IgD-negative memory B cell (primary cell): ENCODE data around the gene SLC6A3. TPM values are rescaled to one million over a fixed set of nuclear protein-coding genes. Genes with fewer than 3 reads are reported as not detected.
A peak's percentile ranks its signal among the peaks of the same experiment; 100 is the strongest.
"Not testable (repeated sequence)": the region's sequence is repeated elsewhere in the genome, so short reads cannot be mapped to it uniquely, and the experiment has no call there.

Experiments used
- H3K27ac Mint-ChIP-seq, 3 donors: one replicate each; pipeline ENCODE4 v1.8.0; 2020 to 2022; ENCODE audit warnings: mild to moderate bottlenecking in 3 of 3, mixed read lengths in 3 of 3, moderate library complexity in 1 of 3
- H3K27me3 Mint-ChIP-seq: one replicate; pipeline ENCODE4 v1.8.0; 2021; ENCODE audit warnings: mixed read lengths
- H3K36me3 Mint-ChIP-seq: one replicate; pipeline ENCODE4 v1.8.0; 2020; ENCODE audit warnings: mild to moderate bottlenecking, mixed read lengths
- H3K4me1 Mint-ChIP-seq, 3 donors: one replicate each; pipeline ENCODE4 v1.8.0; 2020 to 2022; ENCODE audit warnings: mixed read lengths in 3 of 3, mild to moderate bottlenecking in 1 of 3
- H3K4me3 Mint-ChIP-seq, 4 donors: one replicate each; pipeline ENCODE4 v1.8.0; 2020 to 2022; ENCODE audit warnings: mild to moderate bottlenecking in 4 of 4, mixed read lengths in 4 of 4, moderate library complexity in 3 of 4
- H3K9me3 Mint-ChIP-seq, 3 donors: one replicate each; pipeline ENCODE4 v1.8.0; 2020 to 2021; ENCODE audit warnings: mixed read lengths in 3 of 3, mild to moderate bottlenecking in 1 of 3
- polyA plus RNA-seq: library from polyadenylated mRNA; unstranded; fragments of 300-500 nt; fragmentation: Illumina TruSeq; gene quantifications from one replicate; pipeline ENCODE4 v1.2.3, GENCODE V29; 2021

The SLC6A3 gene
- polyA plus RNA-seq, 1 donor from 2014 or later = not detected

DNA sequence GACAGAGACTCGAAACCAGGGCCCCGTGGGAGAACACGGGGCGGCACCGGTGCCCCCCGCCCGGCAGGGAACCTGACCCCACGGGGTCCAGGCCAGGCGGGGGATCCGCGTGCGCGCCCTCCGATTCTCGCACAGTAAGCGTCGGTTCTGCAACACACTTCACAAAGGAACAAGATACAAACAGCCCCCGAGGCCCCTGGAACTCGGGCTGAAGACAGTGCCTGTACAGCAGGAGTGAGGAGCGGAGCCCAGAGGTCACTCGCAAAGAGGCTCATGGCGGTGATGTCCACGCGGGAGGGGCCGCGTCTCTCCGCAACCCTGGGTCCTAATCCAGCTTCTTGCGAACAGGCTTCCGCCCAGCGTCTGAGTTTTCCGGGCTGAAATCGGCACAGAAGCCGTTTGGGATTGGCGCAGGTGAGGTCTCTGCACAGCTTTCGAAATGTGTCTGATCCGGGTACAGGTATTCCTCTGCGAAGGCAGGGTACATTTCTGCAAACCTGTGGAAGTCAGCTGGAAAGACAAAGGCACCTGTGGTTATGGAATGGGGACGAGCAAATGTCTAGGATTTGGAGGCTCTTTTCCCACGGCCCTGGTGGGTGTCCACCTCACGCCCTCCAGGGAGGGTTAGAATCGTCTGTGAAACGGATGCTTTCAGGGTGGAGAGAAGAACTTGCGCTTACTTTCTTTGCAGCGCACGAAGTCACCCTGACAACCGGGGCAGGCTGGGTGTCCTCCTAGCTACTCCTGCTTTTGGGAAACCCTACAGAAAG, 18.3 kb upstream of the SLC6A3 start:
- Mint-ChIP-seq H3K9me3 (peaks cover 0 to 2% (median 0%) of the 10 kb centered on the region in 3 donors), H3K27ac (no peak overlapping the region), H3K36me3 (peaks cover 11% of the 10 kb centered on the region), H3K4me3 (no peak overlapping the region), H3K27me3 (no peaks in the 10 kb centered on the region), H3K4me1 (no peaks in the 10 kb centered on the region)

DNA sequence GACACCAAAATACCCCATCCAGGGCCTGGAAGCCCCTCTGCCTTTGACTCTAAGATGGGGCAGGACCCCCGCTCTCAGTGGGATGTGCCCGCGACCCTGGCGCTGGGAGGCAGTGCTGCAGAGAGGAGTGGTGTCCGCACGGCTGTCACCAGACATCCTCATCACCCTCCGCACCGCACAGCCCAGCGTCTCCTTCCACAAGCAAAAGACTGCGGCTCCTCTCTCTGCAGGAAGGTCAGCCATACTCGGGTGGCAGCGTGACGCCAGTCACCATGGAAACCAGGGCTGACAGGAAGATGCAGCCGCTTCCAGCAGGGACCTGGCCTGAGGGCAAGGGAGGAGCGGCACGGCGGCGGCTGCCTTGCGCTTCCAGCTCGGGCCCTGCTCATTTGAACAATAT, 17.1 kb upstream of the SLC6A3 start:
- Mint-ChIP-seq H3K36me3 (peaks cover 10% of the 10 kb centered on the region), H3K27me3 (no peaks in the 10 kb centered on the region), H3K4me1 (no peaks in the 10 kb centered on the region)

DNA sequence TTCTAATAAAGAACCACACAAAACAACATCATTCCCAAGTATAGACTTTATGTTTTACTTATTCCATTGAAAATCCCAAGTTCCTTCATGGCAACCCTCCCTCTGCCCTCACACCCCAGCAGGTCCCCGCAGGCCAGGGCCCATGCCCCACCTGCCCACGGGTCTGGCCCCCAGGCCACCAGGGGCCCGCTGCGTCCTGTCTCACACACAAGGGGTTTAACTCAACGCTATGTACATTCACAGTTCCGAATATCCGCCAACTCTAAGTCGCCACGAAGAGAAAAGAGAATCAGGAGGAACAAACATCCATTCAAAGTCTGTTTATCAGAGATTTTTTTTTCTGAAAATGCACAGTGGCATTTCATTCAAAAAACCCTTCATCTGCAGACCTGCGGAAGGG, 16.2 kb upstream of the SLC6A3 start:
- peaks cover 10% of the 10 kb centered on the region for H3K36me3 Mint-ChIP-seq
- no peak overlapping the region for H3K27ac Mint-ChIP-seq
- no peak overlapping the region for H3K4me3 Mint-ChIP-seq
- no peaks in the 10 kb centered on the region for H3K27me3 Mint-ChIP-seq
- no peaks in the 10 kb centered on the region for H3K4me1 Mint-ChIP-seq
- H3K9me3 Mint-ChIP-seq = peaks cover 0 to 5% (median 4%) of the 10 kb centered on the region in 3 donors

More for the DNA sequence above, 17.1 kb upstream of the SLC6A3 start:
- Mint-ChIP-seq H3K4me3 (no peak overlapping the region), H3K27ac (peak overlapping the region in 2 of 3 donors; percentile 48 to 67), H3K9me3 (peaks cover 0 to 2% (median 0%) of the 10 kb centered on the region in 3 donors)

DNA sequence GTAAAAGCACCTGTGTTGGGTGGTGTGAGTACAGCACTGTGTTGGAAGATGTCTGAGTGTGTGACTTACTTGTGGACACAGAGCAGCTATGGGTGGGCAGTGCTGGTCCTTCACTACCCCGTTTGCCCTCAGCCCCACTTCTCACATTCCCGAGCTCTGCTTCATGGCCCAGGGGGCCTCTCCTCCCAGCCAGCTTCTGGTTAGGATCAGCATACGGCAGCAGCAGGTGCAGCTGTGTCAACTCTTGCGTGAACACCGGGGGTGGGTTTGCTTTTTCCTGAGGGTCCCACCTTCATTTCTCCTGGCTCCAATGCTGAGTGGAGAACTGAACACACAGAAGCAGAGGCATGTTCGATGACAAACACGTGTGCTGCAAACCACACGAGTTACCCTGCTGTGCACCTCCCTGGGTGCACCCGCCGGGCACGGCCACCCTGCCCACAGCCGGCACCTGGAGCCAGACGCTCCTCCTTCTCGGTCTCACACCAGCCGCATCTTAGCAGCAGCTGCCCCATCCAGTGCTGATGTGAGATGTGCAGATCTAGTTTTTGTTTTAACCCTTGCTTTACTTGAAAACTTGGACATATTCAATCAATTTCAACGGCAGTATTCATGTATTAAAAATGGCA, 14.9 kb upstream of the SLC6A3 start:
- Mint-ChIP-seq H3K4me3 (no peak overlapping the region), H3K36me3 (peaks cover 10% of the 10 kb centered on the region), H3K27ac (peak overlapping the region in 1 of 3 donors; percentile 21), H3K9me3 (peaks cover 0 to 4% (median 3%) of the 10 kb centered on the region in 3 donors), H3K4me1 (no peaks in the 10 kb centered on the region), H3K27me3 (no peaks in the 10 kb centered on the region)

DNA sequence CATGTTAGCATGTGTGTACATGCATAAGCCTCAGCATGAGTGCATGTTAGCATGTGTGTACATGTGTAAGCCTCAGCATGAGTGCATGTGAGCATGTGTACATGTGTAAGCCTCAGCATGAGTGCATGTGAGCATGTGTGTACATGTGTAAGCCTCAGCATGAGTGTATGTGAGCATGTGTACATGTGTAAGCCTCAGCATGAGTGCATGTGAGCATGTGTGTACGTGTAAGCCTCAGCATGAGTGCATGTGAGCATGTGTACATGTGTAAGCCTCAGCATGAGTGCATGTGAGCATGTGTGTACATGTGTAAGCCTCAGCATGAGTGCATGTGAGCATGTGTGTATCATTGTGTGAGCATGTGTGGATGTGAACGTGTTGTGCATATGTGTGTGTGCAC, 14.2 kb upstream of the SLC6A3 start:
- H3K27ac Mint-ChIP-seq = peak overlapping the region in 1 of 3 donors; percentile 21
- not testable (repeated sequence) for H3K4me1 Mint-ChIP-seq, H3K36me3 Mint-ChIP-seq, H3K27me3 Mint-ChIP-seq, H3K9me3 Mint-ChIP-seq, H3K4me3 Mint-ChIP-seq

DNA sequence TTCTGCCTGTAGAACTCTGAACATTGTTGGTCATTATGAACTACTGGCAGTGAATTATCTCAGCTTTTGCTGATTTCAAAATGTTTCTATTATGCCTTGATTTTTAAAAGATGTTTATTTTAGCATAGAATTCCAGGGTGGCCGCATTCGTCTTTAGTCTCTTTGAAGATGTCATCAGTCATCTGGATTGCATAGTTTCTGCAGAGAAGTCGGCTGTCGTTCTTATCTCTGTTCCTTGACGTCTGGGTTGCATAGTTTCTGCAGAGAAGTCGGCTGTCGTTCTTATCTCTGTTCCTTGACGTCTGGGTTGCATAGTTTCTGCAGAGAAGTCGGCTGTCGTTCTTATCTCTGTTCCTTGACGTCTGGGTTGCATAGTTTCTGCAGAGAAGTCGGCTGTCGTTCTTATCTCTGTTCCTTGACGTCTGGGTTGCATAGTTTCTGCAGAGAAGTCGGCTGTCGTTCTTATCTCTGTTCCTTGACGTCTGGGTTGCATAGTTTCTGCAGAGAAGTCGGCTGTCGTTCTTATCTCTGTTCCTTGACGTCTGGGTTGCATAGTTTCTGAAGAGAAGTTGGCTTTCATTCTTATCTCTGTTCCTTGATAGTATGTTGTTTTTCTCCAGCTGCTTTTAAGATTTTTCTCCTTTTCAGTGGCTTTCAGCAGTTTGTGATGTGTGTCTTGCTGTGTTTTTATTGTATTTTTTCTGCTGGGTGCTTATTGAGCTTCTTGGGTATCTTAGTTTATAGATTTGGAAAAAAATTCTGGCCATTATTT, 11.1 kb upstream of the SLC6A3 start:
- H3K4me3 Mint-ChIP-seq, H3K4me1 Mint-ChIP-seq, H3K27ac Mint-ChIP-seq, H3K36me3 Mint-ChIP-seq, H3K27me3 Mint-ChIP-seq: not testable (repeated sequence)
- H3K9me3 Mint-ChIP-seq = peaks cover 3 to 24% (median 9%) of the 10 kb centered on the region in 3 donors

DNA sequence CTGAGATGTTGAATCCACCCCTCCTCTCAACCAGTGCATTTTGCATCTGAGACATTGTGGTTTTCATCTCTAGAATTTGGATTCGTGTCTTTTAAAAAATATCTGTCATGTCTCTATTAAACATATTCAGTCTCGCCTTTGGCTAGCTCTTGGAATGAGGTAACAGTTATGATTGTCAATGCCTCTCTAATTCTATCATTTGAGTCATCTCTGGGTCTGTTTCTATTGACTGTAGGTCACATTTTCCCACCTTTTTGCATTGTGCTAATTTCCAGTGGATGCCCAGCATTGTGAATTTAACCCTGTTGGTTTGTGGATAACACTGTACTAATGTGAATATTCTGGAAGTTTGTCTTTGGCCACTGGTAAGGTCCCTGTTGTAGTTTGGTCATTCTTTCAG, 8.4 kb upstream of the SLC6A3 start:
- peaks cover 2% of the 10 kb centered on the region for H3K36me3 Mint-ChIP-seq
- H3K27ac Mint-ChIP-seq = no peak overlapping the region
- H3K27me3 Mint-ChIP-seq = no peaks in the 10 kb centered on the region
- H3K4me1 Mint-ChIP-seq = no peaks in the 10 kb centered on the region
- no peak overlapping the region for H3K4me3 Mint-ChIP-seq
- peaks cover 3 to 24% (median 9%) of the 10 kb centered on the region in 3 donors for H3K9me3 Mint-ChIP-seq

DNA sequence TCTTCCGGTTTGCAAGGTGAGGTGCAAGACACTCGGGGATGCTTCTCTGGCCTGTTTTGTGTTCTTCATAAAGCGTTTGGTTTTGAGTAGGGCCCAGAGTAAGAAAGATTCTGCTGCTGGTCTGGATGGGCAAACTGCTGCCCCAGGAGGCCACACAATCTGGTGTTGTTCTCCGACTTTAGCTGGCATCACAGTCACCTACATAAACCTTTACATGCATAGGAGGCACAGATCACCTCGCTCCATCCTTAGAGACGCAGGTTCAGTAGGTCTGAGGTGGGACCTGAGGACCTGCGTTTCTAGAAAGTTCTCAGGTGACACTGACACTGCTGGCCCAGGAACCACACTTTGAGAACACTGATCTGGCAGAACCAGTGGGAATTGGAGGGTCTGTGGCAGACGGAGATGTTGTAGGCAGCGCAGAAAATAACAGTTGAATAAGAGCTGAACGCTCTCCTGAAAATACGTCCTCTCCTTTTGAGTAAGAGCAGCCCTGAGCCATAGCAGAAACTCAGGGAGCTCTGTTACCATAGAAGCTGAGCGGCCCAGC, 3.9 kb upstream of the SLC6A3 start:
- Mint-ChIP-seq H3K9me3 (peaks cover 0 to 20% (median 5%) of the 10 kb centered on the region in 3 donors), H3K36me3 (no peaks in the 10 kb centered on the region), H3K4me1 (no peaks in the 10 kb centered on the region), H3K27ac (no peak overlapping the region), H3K27me3 (peaks cover 19% of the 10 kb centered on the region), H3K4me3 (no peak overlapping the region)

DNA sequence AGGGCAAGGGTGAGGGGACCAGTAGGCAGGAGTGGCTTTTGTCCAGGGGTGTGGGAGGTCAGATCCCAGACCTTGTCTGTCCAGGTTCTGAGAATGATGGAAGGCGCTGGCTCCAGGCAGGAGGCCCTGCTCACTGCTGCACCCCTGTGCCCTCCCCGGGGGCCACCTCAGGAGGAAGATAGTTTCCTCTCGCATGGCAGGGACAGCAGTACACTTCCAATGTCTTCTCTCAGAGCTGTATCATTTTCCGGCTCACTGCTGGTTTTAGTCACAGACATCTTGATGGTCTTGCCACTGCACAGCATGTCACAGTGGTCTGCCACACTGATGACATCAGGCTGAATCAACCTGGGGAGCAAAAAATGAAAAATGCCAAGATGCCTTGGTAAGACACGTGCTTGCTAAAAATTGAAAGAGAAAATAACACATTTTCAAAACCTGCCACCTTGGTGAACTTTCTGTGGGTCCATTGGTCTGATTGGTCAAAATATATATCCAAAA, 3.3 kb upstream of the SLC6A3 start:
- peaks cover 0 to 4% (median 1%) of the 10 kb centered on the region in 3 donors for H3K4me1 Mint-ChIP-seq
- H3K4me3 Mint-ChIP-seq = no peak overlapping the region
- H3K9me3 Mint-ChIP-seq = peaks cover 0 to 14% (median 1%) of the 10 kb centered on the region in 3 donors
- H3K36me3 Mint-ChIP-seq = no peaks in the 10 kb centered on the region
- peaks cover 25% of the 10 kb centered on the region for H3K27me3 Mint-ChIP-seq
- H3K27ac Mint-ChIP-seq = no peak overlapping the region

DNA sequence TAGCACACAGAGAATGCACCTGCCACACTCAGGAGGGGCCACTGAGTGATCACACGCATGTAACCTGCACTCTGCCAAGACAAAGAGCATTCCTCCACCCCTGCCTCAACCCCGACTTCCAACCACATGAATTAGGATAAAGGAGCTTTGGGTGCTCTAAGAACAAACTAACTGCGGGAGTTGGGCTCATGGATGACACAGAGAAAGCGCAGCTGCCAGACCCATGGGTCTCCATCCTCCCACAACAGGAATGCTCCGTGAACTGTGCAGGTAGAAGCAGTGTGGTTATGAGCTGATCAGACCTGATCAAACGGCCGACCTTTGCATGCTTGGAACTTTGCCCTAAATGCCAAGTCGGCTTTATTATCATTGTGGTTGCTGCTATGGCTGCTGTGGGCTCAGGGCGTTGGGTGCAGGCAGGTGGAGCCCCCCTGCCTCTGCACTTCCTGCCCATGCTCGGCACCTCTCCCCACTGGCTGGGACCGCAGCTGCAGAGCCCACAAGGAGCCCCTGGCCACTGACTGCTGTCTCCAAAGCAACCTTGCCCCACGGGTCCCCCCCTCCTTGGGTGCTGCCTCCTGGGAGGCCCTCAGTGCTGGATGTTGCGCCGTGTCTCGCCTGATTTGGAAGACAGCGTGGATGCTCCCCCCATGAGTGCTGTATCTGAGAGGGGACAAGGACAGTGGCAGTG, 2.6 kb upstream of the SLC6A3 start:
- H3K36me3 Mint-ChIP-seq = no peaks in the 10 kb centered on the region
- no peak overlapping the region for H3K27ac Mint-ChIP-seq
- H3K27me3 Mint-ChIP-seq = peaks cover 31% of the 10 kb centered on the region
- peak overlapping the region in 1 of 4 donors; percentile 56 for H3K4me3 Mint-ChIP-seq
- H3K4me1 Mint-ChIP-seq = peaks cover 1 to 4% (median 2%) of the 10 kb centered on the region in 3 donors
- H3K9me3 Mint-ChIP-seq = peaks cover 0 to 6% (median 1%) of the 10 kb centered on the region in 3 donors

DNA sequence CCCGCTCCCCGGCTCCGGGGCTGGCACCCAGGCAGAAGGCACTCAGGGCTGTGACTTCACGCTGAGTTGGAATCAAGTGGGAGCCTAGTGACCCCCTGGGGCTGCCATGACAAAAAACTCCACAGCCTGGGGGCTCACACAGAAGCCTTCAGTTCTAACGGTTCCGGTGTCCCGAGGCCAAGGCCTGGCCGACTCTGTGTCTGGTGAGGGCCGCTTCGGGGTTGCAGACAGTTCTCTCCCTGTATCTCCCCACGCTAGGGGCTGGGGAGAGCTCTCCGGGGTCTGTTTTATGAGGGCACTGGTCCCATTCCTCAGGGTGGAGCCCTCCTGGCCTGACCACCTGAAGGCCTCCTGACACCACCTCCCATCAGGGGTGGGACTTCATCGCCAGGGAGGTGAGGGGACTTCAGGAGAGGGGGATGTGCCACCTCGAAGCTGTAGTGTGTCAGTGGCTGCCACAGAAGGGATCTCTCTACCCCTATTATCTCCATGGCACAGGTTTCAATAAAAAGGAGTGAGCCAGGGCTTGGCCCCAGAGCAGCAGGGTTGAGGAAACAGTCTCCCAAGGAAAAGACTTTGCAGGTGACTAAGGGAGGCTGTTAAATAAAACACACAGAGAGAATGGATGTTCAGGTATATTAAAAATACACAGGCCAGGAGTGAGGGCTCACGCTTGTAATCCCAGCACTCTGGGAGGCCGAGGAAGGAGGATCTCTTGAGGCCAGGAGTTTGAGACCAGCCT, 1.5 kb upstream of the SLC6A3 start:
- Mint-ChIP-seq H3K4me1 (peaks cover 1 to 4% (median 2%) of the 10 kb centered on the region in 3 donors), H3K36me3 (no peaks in the 10 kb centered on the region), H3K9me3 (peaks cover 0 to 1% (median 0%) of the 10 kb centered on the region in 3 donors), H3K4me3 (no peak overlapping the region), H3K27me3 (peaks cover 37% of the 10 kb centered on the region), H3K27ac (no peak overlapping the region)

DNA sequence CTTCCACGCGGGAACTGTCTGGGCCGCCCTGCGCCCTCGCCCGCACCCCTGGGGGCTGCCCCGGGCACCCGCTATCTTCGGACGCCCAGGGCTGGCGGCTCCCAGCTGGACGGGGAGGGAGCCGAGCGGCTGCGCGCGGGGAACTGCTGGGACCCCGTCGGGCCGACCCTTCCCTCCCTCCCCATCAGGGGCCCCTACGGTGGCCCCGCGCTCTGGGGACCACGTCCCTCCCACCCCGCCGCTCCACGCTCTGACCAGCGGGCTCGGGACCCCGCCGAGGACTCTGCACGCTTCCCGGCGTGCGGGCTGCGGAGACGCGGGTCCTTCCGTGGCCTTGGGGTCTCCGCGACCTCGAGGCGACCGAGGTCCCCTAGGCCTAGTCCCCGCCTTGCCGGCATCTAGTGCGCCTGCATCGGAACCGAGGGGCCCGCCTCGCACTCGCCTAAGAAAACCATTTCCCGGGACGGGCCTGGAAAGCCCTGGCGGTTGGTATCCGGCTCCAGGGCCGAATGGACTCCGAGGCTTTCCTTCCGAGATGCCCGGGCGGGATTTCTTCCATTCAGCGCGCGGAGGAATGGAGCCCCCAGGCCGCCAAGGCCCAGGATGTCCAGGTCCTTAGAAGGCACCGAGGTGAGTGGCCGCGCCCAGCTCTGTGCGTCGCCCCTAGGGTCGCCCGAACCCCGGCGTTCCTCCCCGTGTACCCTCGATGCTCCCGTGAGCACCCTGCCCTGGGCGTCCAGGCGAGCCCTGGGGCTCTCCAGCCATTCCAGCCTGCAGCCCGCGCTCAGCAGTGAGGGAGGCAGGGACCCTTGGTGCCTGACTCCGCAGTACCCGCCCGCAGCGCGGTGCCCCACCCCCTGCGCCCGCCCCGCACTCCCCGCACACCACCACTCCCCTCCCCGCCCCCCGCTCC, 705 bp upstream of the SLC6A3 start:
- peaks cover 1 to 4% (median 2%) of the 10 kb centered on the region in 3 donors for H3K4me1 Mint-ChIP-seq
- H3K9me3 Mint-ChIP-seq = peaks cover 0 to 1% (median 0%) of the 10 kb centered on the region in 3 donors
- no peak overlapping the region for H3K4me3 Mint-ChIP-seq
- no peaks in the 10 kb centered on the region for H3K36me3 Mint-ChIP-seq
- H3K27ac Mint-ChIP-seq = no peak overlapping the region
- H3K27me3 Mint-ChIP-seq = peaks cover 39% of the 10 kb centered on the region
